Measurements from ENCODE around the gene ACSM4.

DNA sequence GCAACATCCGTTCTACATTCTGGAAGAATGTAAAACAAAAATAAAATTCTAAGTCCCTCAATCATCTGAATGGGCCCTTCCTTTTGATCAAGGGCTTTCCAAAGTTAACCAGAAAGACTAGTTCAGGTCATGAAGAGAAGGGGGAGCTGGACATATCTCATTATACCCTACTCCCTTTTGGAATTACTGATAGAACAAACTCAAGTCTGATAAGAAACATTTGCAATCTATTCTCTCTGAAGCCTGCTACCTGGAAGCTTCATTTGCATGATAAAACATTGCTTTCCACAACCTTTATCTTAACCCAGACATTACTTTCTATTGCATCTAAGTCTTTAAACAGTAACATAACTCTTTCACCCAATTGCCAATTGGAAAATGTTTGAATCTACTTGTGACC is 8.3 kb upstream of the ACSM4 start:
- TF ChIP-seq, protein P1, sequence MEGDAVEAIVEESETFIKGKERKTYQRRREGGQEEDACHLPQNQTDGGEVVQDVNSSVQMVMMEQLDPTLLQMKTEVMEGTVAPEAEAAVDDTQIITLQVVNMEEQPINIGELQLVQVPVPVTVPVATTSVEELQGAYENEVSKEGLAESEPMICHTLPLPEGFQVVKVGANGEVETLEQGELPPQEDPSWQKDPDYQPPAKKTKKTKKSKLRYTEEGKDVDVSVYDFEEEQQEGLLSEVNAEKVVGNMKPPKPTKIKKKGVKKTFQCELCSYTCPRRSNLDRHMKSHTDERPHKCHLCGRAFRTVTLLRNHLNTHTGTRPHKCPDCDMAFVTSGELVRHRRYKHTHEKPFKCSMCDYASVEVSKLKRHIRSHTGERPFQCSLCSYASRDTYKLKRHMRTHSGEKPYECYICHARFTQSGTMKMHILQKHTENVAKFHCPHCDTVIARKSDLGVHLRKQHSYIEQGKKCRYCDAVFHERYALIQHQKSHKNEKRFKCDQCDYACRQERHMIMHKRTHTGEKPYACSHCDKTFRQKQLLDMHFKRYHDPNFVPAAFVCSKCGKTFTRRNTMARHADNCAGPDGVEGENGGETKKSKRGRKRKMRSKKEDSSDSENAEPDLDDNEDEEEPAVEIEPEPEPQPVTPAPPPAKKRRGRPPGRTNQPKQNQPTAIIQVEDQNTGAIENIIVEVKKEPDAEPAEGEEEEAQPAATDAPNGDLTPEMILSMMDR (IDR thresholded peaks at IDR 0.05; ENCODE audit: poor library complexity), result no peak
- TF ChIP-seq EZH2 (IDR thresholded peaks at IDR 0.05; ENCODE audit: borderline replicate concordance), result no peak

All from hepatocyte (in vitro differentiated cells).